ENCODE data around the gene SMCHD1.

GRCh38 chr18:2823966-2824365 is 168.4 kb downstream of the SMCHD1 start:
- no peak for TF ChIP-seq CTCF (IDR thresholded peaks at IDR 0.05; ENCODE audit: insufficient read depth, low read length)
- no peak for TF ChIP-seq SPI1 (IDR thresholded peaks at IDR 0.05; ENCODE audit: borderline replicate concordance, low read depth)
- TF ChIP-seq REST (IDR thresholded peaks at IDR 0.05; ENCODE audit: insufficient replicate concordance, low read depth) = no peak
- TF ChIP-seq POLR2AphosphoS5 (IDR thresholded peaks at IDR 0.05; ENCODE audit: low read depth) = no peak

Data from HL-60 (cell line).